Mammary epithelial cell (primary cell): Measurements from ENCODE around the gene INO80B.
"Not testable (repeated sequence)": the region's sequence is repeated elsewhere in the genome, so short reads cannot be mapped to it uniquely, and the experiment has no call there.

Experiments
- CTCF ChIP-seq, 2 donors: IDR thresholded peaks in 1 of 2; conservative IDR thresholded peaks in 1 of 2; 2 replicates each; pipeline ENCODE4 v1.5.1; 2011 to 2012; ENCODE audit warnings: inconsistent platforms in 2 of 2, low read length in 2 of 2, mild to moderate bottlenecking in 2 of 2, control low read depth in 1 of 2, low read depth in 1 of 2; ENCODE audit not compliant: insufficient read depth in 1 of 2; ENCODE audit errors: extremely low read depth in 1 of 2
- EZH2 ChIP-seq: IDR thresholded peaks from 2 replicates; pipeline ENCODE4 v1.6.1; 2012; ENCODE audit warnings: low read length, inconsistent platforms, borderline replicate concordance

- TF ChIP-seq CTCF (conservative IDR thresholded peaks at IDR 0.05 in 1 of 2, IDR thresholded peaks at IDR 0.05 in 1 of 2; ENCODE audit: extremely low read depth in 1 of 2, insufficient read depth in 1 of 2, low read depth in 1 of 2, low read length in 2 of 2); EZH2: not testable (repeated sequence)
Measured at GRCh38 chr2:74483675-74484164, 28.8 kb downstream of the INO80B start.
